Stimulated activated CD8-positive, alpha-beta memory T cell treated with anti-CD3 and anti-CD28 coated beads, Interleukin-4, amount 100 ng/mL, for 48 hours (primary cell): ENCODE measurements around the gene RRAS2.

Experiments
- DNase-seq: peaks from one replicate; pipeline ENCODE4 v3.0.0-alpha.2; 2020

The RRAS2 gene

DNA sequence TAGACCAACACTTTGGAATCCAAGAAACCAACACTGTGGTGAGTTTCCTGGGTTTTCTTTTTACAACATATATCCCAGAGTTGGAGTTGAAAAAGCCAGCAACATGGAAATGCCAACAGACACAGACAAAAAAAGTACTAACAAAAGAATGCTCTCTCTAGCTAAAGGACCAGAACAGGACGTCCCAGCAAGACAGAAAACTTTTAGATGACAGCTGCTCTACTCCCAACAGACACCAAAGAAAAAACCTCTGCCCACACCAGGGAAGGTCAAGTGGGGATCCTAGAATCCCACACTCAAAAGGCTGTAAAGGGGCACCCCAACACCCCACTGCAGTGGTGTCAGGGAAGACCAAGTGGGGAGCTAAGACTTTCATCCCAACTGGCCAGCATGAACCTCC lies 23.3 kb downstream of the RRAS2 start:
- no peak for DNase-seq

DNA sequence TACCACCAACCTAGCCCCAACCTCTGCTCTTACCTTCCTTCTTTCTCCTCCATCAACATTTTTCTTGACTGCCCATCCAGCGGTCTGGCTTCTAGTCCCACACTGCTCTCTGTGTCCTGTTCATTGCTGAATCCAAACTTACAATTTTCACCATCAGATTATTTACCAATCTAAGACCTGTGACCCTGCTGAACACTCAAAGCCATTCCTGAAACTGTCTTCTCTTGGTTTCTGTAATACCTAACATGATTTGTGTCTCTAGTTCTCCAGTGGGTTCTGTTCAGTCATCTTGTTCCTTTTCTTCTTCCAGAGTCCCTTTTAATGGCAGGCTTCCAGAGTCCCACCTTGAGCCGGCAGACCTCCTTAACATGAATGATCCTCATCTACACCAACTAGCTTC lies 24.1 kb downstream of the RRAS2 start:
- no peak for DNase-seq

DNA sequence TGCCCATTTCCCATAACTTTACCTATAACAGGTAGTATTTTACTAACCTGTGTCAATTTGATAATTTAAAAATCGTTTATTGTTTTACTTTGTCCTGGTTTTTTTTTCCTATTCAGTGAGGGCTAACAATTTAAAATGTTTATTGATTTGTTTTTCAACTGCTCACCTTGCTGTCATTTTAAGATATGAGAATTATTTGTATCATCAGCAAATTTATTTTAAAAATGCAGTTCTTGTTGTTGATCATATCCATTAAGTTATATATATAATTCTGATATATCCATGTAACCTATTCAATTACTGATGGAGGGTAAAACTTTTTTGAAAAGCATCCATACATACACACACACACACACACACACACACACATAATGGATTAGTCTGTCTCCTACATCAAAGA lies 24.8 kb downstream of the RRAS2 start:
- DNase-seq = no peak

- DNase-seq = no peak
Measured at GRCh38 chr11:14331476-14332136, 27.4 kb downstream of the RRAS2 start.

DNA sequence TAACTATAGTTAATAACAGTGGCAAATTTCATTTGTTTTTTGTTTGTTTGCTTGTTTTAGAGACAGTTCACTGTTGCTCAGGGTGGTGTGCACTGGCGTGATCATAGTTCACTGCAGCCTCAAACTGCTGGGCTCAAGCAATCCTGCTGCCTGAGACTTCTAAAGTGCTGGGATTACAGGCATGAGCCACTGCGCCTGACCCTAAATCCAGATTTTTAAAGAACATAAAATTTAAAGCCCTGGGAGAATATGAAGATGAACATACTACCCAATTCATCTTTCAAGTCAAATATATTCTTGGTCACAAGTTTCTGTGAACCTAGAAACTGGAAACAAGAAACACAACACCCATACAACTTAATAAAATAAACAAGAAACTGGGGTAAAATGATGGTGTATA lies 28.1 kb downstream of the RRAS2 start:
- no peak for DNase-seq

DNA sequence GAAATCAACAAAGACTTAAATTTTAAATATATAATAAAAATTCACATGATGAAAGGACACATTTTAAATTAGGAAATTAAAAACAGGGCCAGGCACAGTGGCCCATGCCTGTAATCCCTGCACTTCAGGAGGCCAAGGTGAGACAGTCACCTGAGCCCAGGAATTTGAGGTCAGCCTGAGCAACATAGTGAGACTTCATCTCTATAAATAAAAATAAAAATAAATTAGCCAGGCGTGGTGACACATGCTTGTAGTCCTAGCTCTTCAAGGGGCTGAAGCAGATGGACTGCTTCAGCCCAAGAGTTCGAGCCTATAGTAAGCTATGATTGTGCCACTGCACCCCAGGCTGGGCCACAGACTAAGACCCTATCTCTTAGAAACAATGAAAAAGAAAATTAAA lies 29.3 kb downstream of the RRAS2 start:
- DNase-seq = no peak

DNA sequence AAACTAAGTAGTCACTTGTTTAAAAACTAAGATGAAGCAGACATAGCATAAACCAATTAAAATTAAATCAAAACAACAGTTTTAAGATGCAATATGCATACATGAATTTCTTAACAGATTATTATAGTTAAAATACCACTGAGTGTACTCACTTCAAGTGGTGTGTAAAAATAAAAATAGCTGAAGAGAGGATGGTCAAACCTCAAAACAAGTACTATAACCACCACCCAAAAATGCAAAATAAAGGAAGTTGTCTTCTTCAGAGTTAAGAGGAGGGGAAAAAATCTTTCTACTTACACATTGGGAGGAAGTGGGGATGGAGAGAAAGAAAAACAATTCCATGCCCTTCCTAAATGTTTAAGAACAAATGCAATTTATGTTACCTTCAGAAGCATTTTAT lies 31.9 kb downstream of the RRAS2 start:
- no peak for DNase-seq

- DNase-seq = no peak
Measured at GRCh38 chr11:14323118-14323676, 35.8 kb downstream of the RRAS2 start.

GRCh38 chr11:14322510-14322909 lies 36.5 kb downstream of the RRAS2 start:
- no peak for DNase-seq

- no peak for DNase-seq
Measured at GRCh38 chr11:14320020-14320419, 39.0 kb downstream of the RRAS2 start.

GRCh38 chr11:14318581-14318981 lies 40.4 kb downstream of the RRAS2 start:
- no peak for DNase-seq

- no peak for DNase-seq
Measured at GRCh38 chr11:14317659-14318325, 41.2 kb downstream of the RRAS2 start.

GRCh38 chr11:14315130-14315529 lies 43.9 kb downstream of the RRAS2 start:
- no peak for DNase-seq

- no peak for DNase-seq
Measured at GRCh38 chr11:14314127-14314526, 44.9 kb downstream of the RRAS2 start.

- DNase-seq = no peak
Measured at GRCh38 chr11:14312736-14313438, 46.1 kb downstream of the RRAS2 start.

DNA sequence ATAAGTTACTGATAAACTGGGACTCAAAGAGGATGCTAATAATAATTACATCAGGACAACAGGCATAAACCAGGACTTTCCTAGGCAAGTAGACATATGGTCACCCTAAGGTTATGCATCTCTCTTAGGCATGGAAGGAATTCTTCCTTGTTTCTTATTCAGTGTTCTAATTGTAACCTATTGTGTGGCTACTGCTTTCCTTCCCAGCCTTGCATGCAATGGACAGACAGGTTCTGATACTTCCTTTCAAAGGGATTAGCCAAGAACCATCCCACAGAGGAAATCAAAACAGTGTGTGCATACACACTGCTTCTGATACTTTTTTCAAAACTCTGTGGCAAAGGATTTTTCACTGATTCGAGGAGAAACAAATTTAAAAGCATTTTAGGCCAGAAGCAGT lies 48.3 kb downstream of the RRAS2 start:
- no peak for DNase-seq

GRCh38 chr11:14309425-14310192 lies 49.4 kb downstream of the RRAS2 start:
- no peak for DNase-seq

DNA sequence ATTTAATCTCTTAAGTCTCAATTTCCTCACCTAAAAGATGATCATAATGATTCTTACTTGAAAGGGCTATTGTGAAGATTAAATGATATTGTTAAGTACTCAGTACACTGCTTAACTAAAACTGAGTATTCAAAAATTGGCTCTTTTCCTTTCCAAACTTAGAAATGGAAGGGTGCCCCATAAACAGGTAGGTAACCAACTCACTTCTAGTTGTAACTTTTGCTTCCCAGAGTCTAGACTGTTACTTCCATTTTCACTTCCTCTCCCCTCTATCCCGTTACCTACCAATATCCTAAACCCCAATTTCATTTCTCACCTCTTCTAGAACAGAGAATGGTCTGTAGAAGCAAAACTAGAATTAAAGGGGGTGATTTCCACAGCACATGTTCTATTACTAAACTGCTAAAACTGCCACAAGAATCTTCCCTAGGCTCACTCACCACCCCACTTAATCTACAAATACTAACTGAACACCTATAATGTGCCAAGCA lies 50.0 kb downstream of the RRAS2 start:
- DNase-seq = no peak

DNA sequence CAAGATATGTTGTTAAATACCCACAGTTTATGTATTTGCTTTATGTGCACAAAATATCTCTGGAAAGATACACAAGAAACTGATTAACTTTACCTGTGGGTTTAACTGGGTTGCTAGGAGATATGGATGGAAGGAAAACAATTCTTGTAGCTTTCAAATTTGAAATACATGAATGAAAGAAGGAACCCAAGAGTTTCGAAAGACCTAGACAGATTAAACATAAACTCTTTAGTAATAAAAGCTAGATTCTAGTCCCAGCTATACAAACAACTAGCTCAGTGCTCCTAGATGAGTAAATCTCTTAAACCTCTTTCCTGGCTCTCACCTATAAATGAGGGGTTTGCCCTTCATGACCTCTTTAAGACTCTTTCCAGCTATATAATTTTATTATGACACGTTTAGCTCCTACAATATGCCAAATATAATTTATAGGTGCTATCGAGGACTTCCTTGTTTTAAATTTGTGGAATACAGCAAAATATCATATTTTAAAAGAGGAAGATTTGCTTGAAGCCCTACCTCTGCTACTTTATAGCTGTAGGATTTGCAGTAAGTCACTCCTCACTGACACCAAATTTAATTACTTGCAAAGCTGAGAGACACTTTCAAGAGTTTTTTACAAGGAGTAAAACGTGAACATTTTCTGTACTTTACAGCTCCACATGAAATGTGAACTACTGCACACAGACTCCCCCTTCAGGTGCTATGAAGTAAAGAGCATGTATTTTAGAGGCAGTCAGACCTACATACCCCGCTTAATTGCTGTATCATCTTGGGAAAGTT lies 50.7 kb downstream of the RRAS2 start:
- no peak for DNase-seq

- no peak for DNase-seq
Measured at GRCh38 chr11:14306481-14306880, 52.5 kb downstream of the RRAS2 start.

DNA sequence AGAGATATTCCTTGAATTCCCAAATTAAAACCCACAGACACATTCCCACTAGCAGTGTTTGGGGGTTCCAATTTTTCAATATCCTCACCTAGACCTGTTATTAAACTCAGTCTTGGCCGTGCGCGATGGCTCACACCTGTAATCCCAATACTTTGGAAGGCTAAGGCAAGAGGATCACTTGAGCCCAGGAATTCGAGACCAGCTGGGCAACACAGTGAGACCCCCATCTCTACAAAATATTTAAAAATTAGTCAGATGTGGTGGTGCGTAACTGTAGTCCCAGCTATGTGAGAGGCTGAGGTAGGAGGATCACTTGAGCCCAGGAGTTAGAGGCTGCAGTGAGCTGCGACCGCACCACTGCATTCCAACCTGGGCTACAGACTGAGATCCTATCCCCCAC lies 53.3 kb downstream of the RRAS2 start:
- no peak for DNase-seq

DNA sequence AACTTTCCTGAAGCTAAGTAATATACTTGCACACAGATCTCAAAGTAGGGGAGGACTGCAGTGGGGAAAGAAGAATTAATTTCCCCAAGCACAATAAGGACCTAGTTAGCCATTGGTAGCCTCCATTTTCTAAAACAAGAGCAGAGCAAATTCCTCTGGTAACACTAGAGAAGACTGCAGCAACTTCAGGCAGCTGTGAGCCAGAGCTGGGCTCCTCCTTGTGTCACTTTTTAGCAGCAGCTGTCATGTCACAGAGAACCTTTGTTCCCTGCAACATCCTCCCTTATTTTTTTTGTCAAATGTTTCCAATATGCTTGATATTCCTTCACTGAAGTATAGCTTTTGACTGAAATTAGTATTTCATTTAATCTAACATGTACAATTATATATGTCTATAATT lies 54.4 kb downstream of the RRAS2 start:
- no peak for DNase-seq
